H9 (cell line): ENCODE measurements around the gene NUP188. TPM values are rescaled to one million over a fixed set of nuclear protein-coding genes. Genes with fewer than 3 reads are reported as not detected.

ENCODE experiments used
- DNase-seq: peaks from one replicate; pipeline ENCODE4 v3.0.0-alpha.2; 2017
- H2AFZ ChIP-seq: one replicate; pipeline ENCODE4 v1.6.1; 2013; ENCODE audit warnings: mild to moderate bottlenecking, low read length, control low read depth, moderate library complexity
- H2AK5ac ChIP-seq: 2 replicates; pipeline ENCODE4 v1.6.1; 2013; ENCODE audit warnings: low read length, control low read depth, mixed read lengths; ENCODE audit not compliant: insufficient read length
- H2BK120ac ChIP-seq: one replicate; pipeline ENCODE4 v1.6.1; 2013; ENCODE audit warnings: low read depth, mild to moderate bottlenecking, low read length, control low read depth, inconsistent platforms; ENCODE audit not compliant: poor library complexity, severe bottlenecking
- H2BK12ac ChIP-seq: 2 replicates; pipeline ENCODE4 v1.6.1; 2013; ENCODE audit warnings: low read length, control low read depth, mixed read lengths, low read depth; ENCODE audit not compliant: insufficient read length
- H2BK15ac ChIP-seq: 2 replicates; pipeline ENCODE4 v1.6.1; 2013; ENCODE audit warnings: low read depth, low read length, control low read depth
- H2BK20ac ChIP-seq: one replicate; pipeline ENCODE4 v1.6.1; 2013; ENCODE audit warnings: low read depth, mild to moderate bottlenecking, low read length, control low read depth, inconsistent platforms; ENCODE audit not compliant: poor library complexity, severe bottlenecking
- H2BK5ac ChIP-seq: 2 replicates; pipeline ENCODE4 v1.6.1; 2013; ENCODE audit warnings: low read length, control low read depth, mixed read lengths; ENCODE audit not compliant: insufficient read length
- H3K14ac ChIP-seq: 2 replicates; pipeline ENCODE4 v1.6.1; 2013; ENCODE audit warnings: low read length, control low read depth; ENCODE audit not compliant: insufficient read depth
- H3K18ac ChIP-seq: 2 replicates; pipeline ENCODE4 v1.6.1; 2013; ENCODE audit warnings: low read depth, mild to moderate bottlenecking, mixed read lengths, low read length, control low read depth; ENCODE audit not compliant: insufficient read length
- H3K23ac ChIP-seq: 2 replicates; pipeline ENCODE4 v1.6.1; 2013; ENCODE audit warnings: low read length, control low read depth, mixed read lengths, low read depth; ENCODE audit not compliant: insufficient read length
- H3K23me2 ChIP-seq: 2 replicates; pipeline ENCODE4 v1.6.1; 2013; ENCODE audit warnings: low read depth, mild to moderate bottlenecking, mixed read lengths, low read length, control low read depth; ENCODE audit not compliant: insufficient read length, poor library complexity, severe bottlenecking
- H3K27ac ChIP-seq: 2 replicates; pipeline ENCODE4 v1.5.1; 2013; ENCODE audit warnings: low read length, control low read depth, mixed read lengths, low read depth; ENCODE audit not compliant: insufficient read length
- H3K27me3 ChIP-seq: 2 replicates; pipeline ENCODE4 v1.6.1; 2013; ENCODE audit warnings: low read length, control low read depth, inconsistent platforms; ENCODE audit not compliant: insufficient read depth
- H3K4ac ChIP-seq: 2 replicates; pipeline ENCODE4 v1.6.1; 2013; ENCODE audit warnings: low read depth, mild to moderate bottlenecking, control low read depth, inconsistent platforms, low read length, moderate library complexity
- H3K4me1 ChIP-seq: 2 replicates; pipeline ENCODE4 v1.6.1; 2013; ENCODE audit warnings: low read length, control low read depth, inconsistent platforms; ENCODE audit not compliant: insufficient read depth
- H3K4me2 ChIP-seq: 2 replicates; pipeline ENCODE4 v1.6.1; 2013; ENCODE audit warnings: low read length, control low read depth, mixed read lengths; ENCODE audit not compliant: insufficient read length, insufficient read depth
- H3K56ac ChIP-seq: 2 replicates; pipeline ENCODE4 v1.6.1; 2013; ENCODE audit warnings: low read depth, mild to moderate bottlenecking, mixed read lengths, low read length, control low read depth; ENCODE audit not compliant: insufficient read length
- H3K79me1 ChIP-seq: 2 replicates; pipeline ENCODE4 v1.6.1; 2013; ENCODE audit warnings: low read depth, mild to moderate bottlenecking, moderate library complexity, low read length, control low read depth, inconsistent platforms; ENCODE audit not compliant: insufficient read depth, poor library complexity, severe bottlenecking
- H3K79me2 ChIP-seq: 2 replicates; pipeline ENCODE4 v1.6.1; 2013; ENCODE audit warnings: low read length, control low read depth, inconsistent platforms; ENCODE audit not compliant: insufficient read depth
- H3K9ac ChIP-seq: 2 replicates; pipeline ENCODE4 v1.6.1; 2013; ENCODE audit warnings: low read length, control low read depth, mixed read lengths; ENCODE audit not compliant: insufficient read length; ENCODE audit errors: extremely low read depth
- H3K9me3 ChIP-seq: one replicate; pipeline ENCODE4 v1.6.1; 2013; ENCODE audit warnings: low read depth, low read length, inconsistent platforms; ENCODE audit not compliant: control insufficient read depth
- H3T11ph ChIP-seq: one replicate; pipeline ENCODE4 v1.6.1; 2013; ENCODE audit warnings: mild to moderate bottlenecking, low read length, control low read depth, inconsistent platforms
- H4K20me1 ChIP-seq: one replicate; pipeline ENCODE4 v1.6.1; 2013; ENCODE audit not compliant: control insufficient read depth, insufficient read length, insufficient read depth
- H4K5ac ChIP-seq: 2 replicates; pipeline ENCODE4 v1.6.1; 2013; ENCODE audit warnings: low read depth, mild to moderate bottlenecking, mixed read lengths, low read length, control low read depth; ENCODE audit not compliant: insufficient read length
- H4K8ac ChIP-seq: replicated peaks from 2 replicates; pipeline ENCODE4 v1.6.1; 2013; ENCODE audit warnings: low read length, control low read depth, mixed read lengths, low read depth; ENCODE audit not compliant: insufficient read length
- H4K91ac ChIP-seq: 2 replicates; pipeline ENCODE4 v1.6.1; 2013; ENCODE audit warnings: low read depth, mild to moderate bottlenecking, moderate library complexity, mixed read lengths, low read length, control low read depth; ENCODE audit not compliant: insufficient read length
- H3K27ac Mint-ChIP-seq, 3 experiments: 2 replicates in 2 of 3; 3 replicates in 1 of 3; pipeline ENCODE4 v1.8.0; 2020 to 2021; ENCODE audit warnings: mixed read lengths in 3 of 3, mild to moderate bottlenecking in 1 of 3, moderate library complexity in 1 of 3
- H3K27me3 Mint-ChIP-seq: 2 replicates; pipeline ENCODE4 v1.8.0; 2021; ENCODE audit warnings: low read depth, mild to moderate bottlenecking, moderate library complexity, mixed read lengths
- H3K36me3 Mint-ChIP-seq, 3 experiments: 2 replicates in 2 of 3; 3 replicates in 1 of 3; pipeline ENCODE4 v1.8.0; 2020 to 2021; ENCODE audit warnings: low read depth in 3 of 3, mixed read lengths in 3 of 3; ENCODE audit not compliant: insufficient read depth in 1 of 3
- H3K4me1 Mint-ChIP-seq, 2 experiments: 2 replicates each; pipeline ENCODE4 v1.8.0; 2020; ENCODE audit warnings: mixed read lengths in 2 of 2
- H3K4me3 Mint-ChIP-seq, 2 experiments: 2 replicates in 1 of 2; 3 replicates in 1 of 2; pipeline ENCODE4 v1.8.0; 2020 to 2021; ENCODE audit warnings: mild to moderate bottlenecking in 2 of 2, mixed read lengths in 2 of 2, moderate library complexity in 1 of 2
- H3K9me3 Mint-ChIP-seq, 2 experiments: 2 replicates in 1 of 2; 3 replicates in 1 of 2; pipeline ENCODE4 v1.8.0; 2020; ENCODE audit warnings: mild to moderate bottlenecking in 2 of 2, mixed read lengths in 2 of 2, moderate library complexity in 1 of 2
- WGBS: extraction: QIAGEN DNeasy Blood & Tissue Kit; methylation state at CpG from one replicate; pipeline ENCODE4 v1.1.7; 2013; ENCODE audit warnings: missing lambda C conversion rate, low lambda C conversion rate, mixed read lengths; ENCODE audit not compliant: insufficient read length; ENCODE audit errors: extremely low coverage; 5-methylcytosine and 5-hydroxymethylcytosine counted together
- total RNA-seq: library from RNA; stranded (reverse); gene quantifications from 2 replicates; pipeline ENCODE4 v1.2.1, GENCODE V29; 2021
- TF ChIP-seq, protein P1 (sequence below): fragments of 200-600 bp; sonication (generic); conservative IDR thresholded peaks from 3 replicates; pipeline ENCODE4 v1.8.0; 2021; ENCODE audit warnings: antibody characterized with exemption, mild to moderate bottlenecking

Gene NUP188
- total RNA-seq, 1 experiment from 2014 or later: 101 TPM

DNA sequence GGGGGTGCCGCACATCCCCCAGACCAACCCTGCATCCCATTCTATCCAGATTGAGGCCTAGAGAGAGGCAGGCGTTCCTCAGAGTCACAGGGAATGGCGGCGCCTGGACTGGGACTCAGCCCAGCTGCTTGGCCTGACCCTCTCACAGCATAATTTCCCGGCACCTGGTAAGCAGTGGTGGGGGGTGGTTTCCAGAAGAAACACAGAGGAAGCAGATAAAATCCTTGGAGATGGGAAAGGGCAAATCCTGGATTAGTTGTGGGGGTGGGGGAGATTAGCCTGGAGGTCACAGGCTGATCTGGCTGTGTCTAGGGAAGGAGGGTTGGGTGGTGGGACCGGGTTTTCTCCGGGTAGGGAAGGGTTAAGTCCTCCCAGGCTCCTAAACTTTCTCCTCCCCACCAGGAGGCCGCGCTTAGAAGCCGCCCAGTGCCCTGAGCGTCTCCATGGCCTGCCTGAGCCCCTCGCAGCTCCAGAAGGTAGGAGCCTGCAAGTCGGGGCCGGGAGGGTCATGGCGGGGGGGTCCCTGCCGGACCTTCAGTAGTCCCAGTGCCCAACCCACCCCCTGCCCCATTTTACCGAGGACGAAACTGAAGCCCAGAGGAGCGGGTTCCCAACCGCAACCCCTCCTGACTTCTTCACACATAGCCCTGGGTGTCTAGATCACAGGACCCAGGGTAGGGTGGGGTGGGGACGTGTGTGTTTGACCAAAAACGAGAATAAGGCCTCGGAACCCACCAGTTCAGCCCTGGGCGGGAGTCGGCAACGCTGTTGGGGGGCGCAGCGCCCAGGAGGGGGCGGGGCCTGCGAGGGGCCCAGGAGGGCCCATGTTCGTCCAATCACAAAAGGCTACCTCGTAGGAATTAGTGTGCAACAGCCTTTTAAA lies 25.4 kb upstream of the NUP188 start:
- Histone ChIP-seq H4K20me1 (peaks cover 3% of the 10 kb centered on the region), H2BK12ac (no peak overlapping the region), H3K4me2 (peak overlapping the region; percentile 59), H3K18ac (peak overlapping the region; percentile 51), H3K14ac (peak overlapping the region; percentile 57; the same call in 1 of the 2 replicates), H2BK15ac (no peak overlapping the region), H3K9me3 (no peaks in the 10 kb centered on the region), H4K5ac (no peak overlapping the region), H3K79me1 (no peaks in the 10 kb centered on the region), H2BK5ac (no peak overlapping the region), H3K9ac (no peak overlapping the region), H4K91ac (no peak overlapping the region), H3K56ac (no peak overlapping the region), H3K4ac (no peak overlapping the region), H2AFZ (peak overlapping the region; percentile 96), H3K79me2 (no peaks in the 10 kb centered on the region), H3K27ac (no peak overlapping the region), H3T11ph (no peak overlapping the region), H4K8ac (no peak overlapping the region), H2BK20ac (no peak overlapping the region), H3K23ac (no peak overlapping the region), H3K27me3 (no peaks in the 10 kb centered on the region), H3K23me2 (no peaks in the 10 kb centered on the region), H2AK5ac (no peak overlapping the region), H2BK120ac (no peak overlapping the region), H3K4me1 (no peaks in the 10 kb centered on the region; the same call in 1 of the 2 replicates)
- H3K4me1 Mint-ChIP-seq: peaks cover 16 to 17% of the 10 kb centered on the region in 2 experiments
- TF ChIP-seq, protein P1, sequence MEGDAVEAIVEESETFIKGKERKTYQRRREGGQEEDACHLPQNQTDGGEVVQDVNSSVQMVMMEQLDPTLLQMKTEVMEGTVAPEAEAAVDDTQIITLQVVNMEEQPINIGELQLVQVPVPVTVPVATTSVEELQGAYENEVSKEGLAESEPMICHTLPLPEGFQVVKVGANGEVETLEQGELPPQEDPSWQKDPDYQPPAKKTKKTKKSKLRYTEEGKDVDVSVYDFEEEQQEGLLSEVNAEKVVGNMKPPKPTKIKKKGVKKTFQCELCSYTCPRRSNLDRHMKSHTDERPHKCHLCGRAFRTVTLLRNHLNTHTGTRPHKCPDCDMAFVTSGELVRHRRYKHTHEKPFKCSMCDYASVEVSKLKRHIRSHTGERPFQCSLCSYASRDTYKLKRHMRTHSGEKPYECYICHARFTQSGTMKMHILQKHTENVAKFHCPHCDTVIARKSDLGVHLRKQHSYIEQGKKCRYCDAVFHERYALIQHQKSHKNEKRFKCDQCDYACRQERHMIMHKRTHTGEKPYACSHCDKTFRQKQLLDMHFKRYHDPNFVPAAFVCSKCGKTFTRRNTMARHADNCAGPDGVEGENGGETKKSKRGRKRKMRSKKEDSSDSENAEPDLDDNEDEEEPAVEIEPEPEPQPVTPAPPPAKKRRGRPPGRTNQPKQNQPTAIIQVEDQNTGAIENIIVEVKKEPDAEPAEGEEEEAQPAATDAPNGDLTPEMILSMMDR: no peak
- H3K9me3 Mint-ChIP-seq: no peaks in the 10 kb centered on the region
- peaks cover 8 to 19% (median 15%) of the 10 kb centered on the region in 3 experiments; a peak in 6 of 7 replicates for H3K36me3 Mint-ChIP-seq
- H3K27me3 Mint-ChIP-seq: no peaks in the 10 kb centered on the region; the same call in 1 of the 2 replicates
- DNase-seq: peak; percentile 85
- peak overlapping the region; percentile 79 to 81 for H3K4me3 Mint-ChIP-seq
- WGBS: no CpG with 5 or more reads among the region's 32 CpGs
- H3K27ac Mint-ChIP-seq: peak overlapping the region; percentile 88 to 98 (median 97)
